ENCODE data around the gene ATP2A2. TPM values are rescaled to one million over a fixed set of nuclear protein-coding genes. Genes with fewer than 3 reads are reported as not detected.
"Not testable (repeated sequence)": the region's sequence is repeated elsewhere in the genome, so short reads cannot be mapped to it uniquely, and the experiment has no call there.

The ATP2A2 gene
- total and polyA plus RNA-seq, 2 experiments from 2014 or later: 47.2 to 225 TPM

- not testable (repeated sequence) for H3K4me2 ChIP-seq; H3K27ac ChIP-seq (ENCODE audit: low read depth); H2AFZ ChIP-seq; ATAC-seq; H3K4me3 ChIP-seq; H3K27me3 Mint-ChIP-seq (ENCODE audit: insufficient read depth, low read depth, poor library complexity); H3K9me3 Mint-ChIP-seq; H3K79me2 ChIP-seq (replicated peaks; ENCODE audit: insufficient read depth); H3K27ac Mint-ChIP-seq; H3K9me2 ChIP-seq (ENCODE audit: insufficient read depth); H3K4me1 Mint-ChIP-seq; DNase-seq (ENCODE audit: low spot score); H3K4me3 Mint-ChIP-seq; H3K27me3 ChIP-seq (ENCODE audit: insufficient read depth); H3K4me1 ChIP-seq (ENCODE audit: insufficient read depth)
- peaks cover 95% of the 10 kb centered on the region for H3K36me3 Mint-ChIP-seq (ENCODE audit: low read depth)
- Histone ChIP-seq H4K20me1 (replicated peaks; ENCODE audit: insufficient read depth) (peaks cover 23% of the 10 kb centered on the region), H3F3A (replicated peaks; ENCODE audit: low read depth) (peaks cover 34% of the 10 kb centered on the region), H3K36me3 (ENCODE audit: insufficient read depth) (peaks cover 86% of the 10 kb centered on the region)
Observed at GRCh38 chr12:110378131-110378790, 97.2 kb downstream of the ATP2A2 start.

GRCh38 chr12:110379197-110379596 lies 98.2 kb downstream of the ATP2A2 start:
- H3K36me3 ChIP-seq (ENCODE audit: insufficient read depth): peaks cover 86% of the 10 kb centered on the region
- no peak overlapping the region for H3K4me2 ChIP-seq
- H4K20me1 ChIP-seq (replicated peaks; ENCODE audit: insufficient read depth): peaks cover 23% of the 10 kb centered on the region
- Mint-ChIP-seq H3K27ac (no peak overlapping the region; the same call in 1 of the 2 replicates), H3K36me3 (ENCODE audit: low read depth) (peaks cover 89% of the 10 kb centered on the region), H3K9me3 (no peaks in the 10 kb centered on the region), H3K4me3 (no peak overlapping the region), H3K27me3 (ENCODE audit: insufficient read depth, low read depth, poor library complexity) (no peaks in the 10 kb centered on the region), H3K4me1 (no peaks in the 10 kb centered on the region)
- no peaks in the 10 kb centered on the region for H3K9me2 ChIP-seq (ENCODE audit: insufficient read depth)
- DNase-seq (ENCODE audit: low spot score): no peak
- no peak for ATAC-seq
- no peak overlapping the region for H2AFZ ChIP-seq
- H3F3A ChIP-seq (replicated peaks; ENCODE audit: low read depth): peaks cover 28% of the 10 kb centered on the region
- H3K27me3 ChIP-seq (ENCODE audit: insufficient read depth): no peaks in the 10 kb centered on the region
- no peaks in the 10 kb centered on the region; the same call in 1 of the 2 replicates for H3K79me2 ChIP-seq (replicated peaks; ENCODE audit: insufficient read depth)
- H3K4me1 ChIP-seq (ENCODE audit: insufficient read depth): no peaks in the 10 kb centered on the region
- H3K27ac ChIP-seq (ENCODE audit: low read depth): no peak overlapping the region
- no peak overlapping the region for H3K4me3 ChIP-seq
- TF ChIP-seq EZH2 (IDR thresholded peaks at IDR 0.05; ENCODE audit: low read depth, unreplicated experiment): no peak
- TF ChIP-seq NANOG (IDR thresholded peaks at IDR 0.05; ENCODE audit: borderline replicate concordance): no peak
- no peak for TF ChIP-seq REST (IDR thresholded peaks at IDR 0.05; ENCODE audit: unreplicated experiment)
- TF ChIP-seq POLR2AphosphoS5 (IDR thresholded peaks at IDR 0.05; ENCODE audit: low read depth): no peak
- TF ChIP-seq, protein P1, sequence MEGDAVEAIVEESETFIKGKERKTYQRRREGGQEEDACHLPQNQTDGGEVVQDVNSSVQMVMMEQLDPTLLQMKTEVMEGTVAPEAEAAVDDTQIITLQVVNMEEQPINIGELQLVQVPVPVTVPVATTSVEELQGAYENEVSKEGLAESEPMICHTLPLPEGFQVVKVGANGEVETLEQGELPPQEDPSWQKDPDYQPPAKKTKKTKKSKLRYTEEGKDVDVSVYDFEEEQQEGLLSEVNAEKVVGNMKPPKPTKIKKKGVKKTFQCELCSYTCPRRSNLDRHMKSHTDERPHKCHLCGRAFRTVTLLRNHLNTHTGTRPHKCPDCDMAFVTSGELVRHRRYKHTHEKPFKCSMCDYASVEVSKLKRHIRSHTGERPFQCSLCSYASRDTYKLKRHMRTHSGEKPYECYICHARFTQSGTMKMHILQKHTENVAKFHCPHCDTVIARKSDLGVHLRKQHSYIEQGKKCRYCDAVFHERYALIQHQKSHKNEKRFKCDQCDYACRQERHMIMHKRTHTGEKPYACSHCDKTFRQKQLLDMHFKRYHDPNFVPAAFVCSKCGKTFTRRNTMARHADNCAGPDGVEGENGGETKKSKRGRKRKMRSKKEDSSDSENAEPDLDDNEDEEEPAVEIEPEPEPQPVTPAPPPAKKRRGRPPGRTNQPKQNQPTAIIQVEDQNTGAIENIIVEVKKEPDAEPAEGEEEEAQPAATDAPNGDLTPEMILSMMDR (conservative IDR thresholded peaks at IDR 0.05; ENCODE audit: low read depth in 2 of 2): no peak
- TF ChIP-seq JUNB (IDR thresholded peaks at IDR 0.05; ENCODE audit: unreplicated experiment): no peak
- no peak for TF ChIP-seq ZNF331 (CRISPR knock-in tag; IDR thresholded peaks at IDR 0.05; ENCODE audit: low read depth)
- no peak for TF ChIP-seq CREB1 (CRISPR knock-in tag; IDR thresholded peaks at IDR 0.05; ENCODE audit: low read depth)
- no peak for TF ChIP-seq ZNF462 (CRISPR knock-in tag; IDR thresholded peaks at IDR 0.05)
- no peak for TF ChIP-seq EZH2phosphoT487 (IDR thresholded peaks at IDR 0.05; ENCODE audit: unreplicated experiment)
- TF ChIP-seq STAT1 (IDR thresholded peaks at IDR 0.05; ENCODE audit: unreplicated experiment): no peak
